Measurements from ENCODE around the gene CTPS1.

Gene CTPS1

DNA sequence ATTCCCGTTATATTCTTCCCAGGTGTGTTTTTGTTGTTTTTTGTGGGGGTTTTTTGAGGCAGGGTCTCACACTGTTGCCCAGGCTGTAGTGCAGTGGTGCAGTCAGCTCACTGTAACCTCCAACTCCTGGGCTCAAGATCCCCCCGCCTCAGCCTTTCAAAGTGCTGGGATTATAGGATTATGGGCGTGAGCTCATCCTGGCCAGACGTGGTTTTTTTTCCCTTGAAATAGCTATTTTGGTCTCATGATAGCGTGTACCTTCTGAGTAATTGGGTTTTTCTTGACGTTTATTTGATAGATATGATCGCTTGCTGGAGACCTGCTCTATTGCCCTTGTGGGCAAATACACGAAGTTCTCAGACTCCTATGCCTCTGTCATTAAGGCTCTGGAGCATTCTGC, 17.6 kb downstream of the CTPS1 start:
- DNase-seq (ENCODE audit: low read depth in 3 of 3) = no peak

DNA sequence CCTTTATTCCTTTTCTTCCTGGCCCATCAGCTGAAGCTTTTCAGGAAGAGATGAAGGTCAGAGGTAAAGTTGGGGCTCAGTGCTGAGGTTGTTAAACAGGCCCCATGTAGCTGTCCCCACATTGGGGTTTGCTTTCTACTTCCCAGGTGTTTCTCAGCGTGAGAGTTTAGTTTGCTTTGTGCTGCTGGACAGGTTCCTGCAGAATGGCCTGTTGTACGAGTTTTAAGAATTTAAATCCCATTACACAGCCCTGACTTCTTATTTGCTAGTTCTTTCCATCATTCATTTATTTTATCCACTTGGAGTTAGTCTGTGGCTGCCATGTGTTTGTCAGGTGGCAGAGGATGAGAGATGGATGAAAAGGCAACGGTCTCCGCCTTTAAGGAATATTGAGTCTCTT, 19.2 kb downstream of the CTPS1 start:
- DNase-seq (ENCODE audit: low read depth in 3 of 3) = no peak

GRCh38 chr1:41003127-41003639, 23.7 kb downstream of the CTPS1 start:
- DNase-seq (ENCODE audit: low read depth in 3 of 3) = no peak

- DNase-seq (ENCODE audit: low read depth in 3 of 3) = peak; percentile 75 to 89 (median 84)
Measured at GRCh38 chr1:41003640-41004220, 24.2 kb downstream of the CTPS1 start.

- DNase-seq (ENCODE audit: low read depth in 3 of 3) = no peak
Measured at GRCh38 chr1:41005876-41006275, 26.4 kb downstream of the CTPS1 start.

DNA sequence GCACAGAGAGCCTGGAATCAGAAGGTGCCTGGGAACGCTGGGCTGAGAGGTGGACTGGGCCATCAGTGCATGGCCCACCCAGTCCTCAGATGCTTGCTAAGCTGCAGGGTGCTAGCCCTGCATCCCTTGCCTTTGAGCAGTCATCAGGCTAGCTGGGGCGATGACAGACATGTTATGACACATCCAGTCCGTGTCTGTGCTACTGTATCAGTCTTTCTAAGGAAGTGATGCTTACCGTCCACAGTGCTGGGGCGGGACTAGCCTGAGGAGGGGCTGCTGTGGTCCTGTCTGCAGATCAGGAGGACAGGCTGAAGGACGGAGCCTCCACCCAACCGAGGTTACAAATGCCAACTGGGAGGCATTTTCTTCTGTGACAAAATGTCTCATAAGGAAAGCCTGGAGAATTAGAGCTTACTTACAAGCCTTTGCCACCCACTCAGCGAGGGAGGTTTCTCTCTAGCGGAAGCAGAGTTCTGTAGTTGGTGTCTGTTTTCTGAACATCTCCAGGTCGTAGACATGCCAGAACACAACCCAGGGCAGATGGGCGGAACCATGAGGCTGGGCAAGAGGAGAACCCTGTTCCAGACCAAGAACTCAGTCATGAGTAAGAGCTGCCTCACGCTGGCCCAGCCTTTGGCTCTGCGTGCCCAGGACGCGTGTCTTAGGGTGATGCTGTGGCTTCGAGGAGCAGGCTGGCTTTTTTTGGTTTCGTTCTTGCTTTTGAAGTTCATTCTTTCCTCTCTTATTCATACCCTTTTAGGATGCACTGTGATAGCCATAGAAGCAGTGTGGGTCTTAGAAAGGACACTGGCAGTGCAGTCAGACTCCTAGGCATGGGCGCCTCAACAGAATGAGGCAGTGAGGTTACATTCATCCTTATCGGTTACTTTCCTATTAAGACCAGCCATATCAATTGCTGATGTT, 27.7 kb downstream of the CTPS1 start:
- no peak for DNase-seq (ENCODE audit: low read depth in 3 of 3)

GRCh38 chr1:41009466-41009865, 30.0 kb downstream of the CTPS1 start:
- DNase-seq (ENCODE audit: low read depth in 3 of 3) = no peak

- DNase-seq (ENCODE audit: low read depth in 3 of 3) = no peak
Measured at GRCh38 chr1:41010345-41010744, 30.8 kb downstream of the CTPS1 start.

DNA sequence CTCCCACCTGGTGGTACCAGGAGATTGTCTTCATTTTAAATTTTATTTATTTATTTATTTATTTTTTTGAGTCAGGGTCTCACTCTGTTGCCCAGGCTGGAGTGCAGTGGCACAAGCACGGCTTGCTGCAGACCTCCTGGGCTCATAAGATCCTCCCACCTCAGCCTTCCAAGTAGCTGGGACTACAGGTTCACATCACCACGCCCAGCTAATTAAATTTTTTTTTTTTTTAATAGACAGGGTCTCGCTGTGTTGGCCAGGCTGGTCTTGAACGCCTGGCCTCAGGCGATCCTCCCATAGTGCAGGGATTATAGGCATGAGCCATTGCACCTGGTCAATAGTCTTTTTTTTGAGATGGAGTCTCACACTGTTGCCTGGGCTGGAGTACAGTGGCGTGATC, 33.5 kb downstream of the CTPS1 start:
- no peak for DNase-seq (ENCODE audit: low read depth in 3 of 3)

DNA sequence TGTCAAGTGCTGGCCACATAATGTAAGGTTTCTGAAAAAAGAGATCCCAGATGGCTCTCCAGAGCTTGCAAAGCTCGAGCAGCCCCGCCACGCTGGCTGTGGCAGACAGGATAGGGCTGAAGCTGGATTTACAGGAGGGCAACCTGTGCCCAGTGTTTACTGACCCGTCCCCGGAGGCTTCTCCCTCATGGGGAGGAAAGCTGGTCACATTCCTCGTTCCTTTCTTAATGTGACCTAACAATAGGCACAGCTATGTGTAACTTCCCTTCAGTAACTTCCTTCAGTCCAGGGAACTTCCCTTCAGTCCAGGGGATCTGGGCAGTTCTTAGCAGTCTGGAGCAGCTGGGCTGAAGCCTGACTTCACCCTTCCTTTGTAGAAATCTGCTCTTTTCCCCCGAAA, 34.3 kb downstream of the CTPS1 start:
- DNase-seq (ENCODE audit: low read depth in 3 of 3) = no peak

- DNase-seq (ENCODE audit: low read depth in 3 of 3) = no peak
Measured at GRCh38 chr1:41014871-41015270, 35.4 kb downstream of the CTPS1 start.

GRCh38 chr1:41015281-41015896, 35.9 kb downstream of the CTPS1 start:
- DNase-seq (ENCODE audit: low read depth in 3 of 3) = no peak

DNA sequence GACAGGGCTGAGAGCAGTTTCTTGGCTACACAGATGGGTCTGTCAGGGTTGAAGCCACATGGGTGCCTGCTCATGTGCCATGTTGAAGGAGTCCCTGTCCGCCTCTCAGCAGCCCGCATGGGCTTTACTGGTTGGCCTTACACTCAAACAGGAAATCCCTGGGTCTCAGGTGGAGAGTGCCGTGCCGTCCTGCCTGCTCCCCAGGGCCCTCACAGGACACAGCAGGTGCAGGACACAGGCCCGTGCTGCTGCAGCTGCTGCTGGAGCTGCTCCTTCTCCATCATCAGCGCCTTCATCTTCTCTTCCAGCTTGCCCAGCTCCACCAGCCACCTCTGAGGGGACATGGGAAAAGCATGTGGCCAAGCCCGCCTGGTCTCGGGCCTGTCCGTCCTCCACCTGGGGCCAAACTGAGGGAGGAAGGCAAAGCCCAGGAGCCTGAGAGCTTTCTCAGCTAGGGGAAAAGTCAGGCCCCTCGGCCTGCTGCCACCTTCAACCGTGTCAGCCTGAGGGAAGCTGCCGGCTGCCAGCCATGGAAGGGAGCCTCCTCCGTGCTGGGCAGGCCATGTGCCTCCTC, 36.5 kb downstream of the CTPS1 start:
- DNase-seq (ENCODE audit: low read depth in 3 of 3) = no peak

- no peak for DNase-seq (ENCODE audit: low read depth in 3 of 3)
Measured at GRCh38 chr1:41017141-41018017, 37.9 kb downstream of the CTPS1 start.

GRCh38 chr1:41018018-41018410, 38.5 kb downstream of the CTPS1 start:
- no peak for DNase-seq (ENCODE audit: low read depth in 3 of 3)

GRCh38 chr1:41019353-41019745, 39.9 kb downstream of the CTPS1 start:
- DNase-seq (ENCODE audit: low read depth in 3 of 3) = no peak

GRCh38 chr1:41020109-41020576, 40.6 kb downstream of the CTPS1 start:
- no peak for DNase-seq (ENCODE audit: low read depth in 3 of 3)

GRCh38 chr1:41020654-41021053, 41.2 kb downstream of the CTPS1 start:
- DNase-seq (ENCODE audit: low read depth in 3 of 3) = no peak

- no peak for DNase-seq (ENCODE audit: low read depth in 3 of 3)
Measured at GRCh38 chr1:41021526-41022308, 42.2 kb downstream of the CTPS1 start, which contains the start of gene SLFNL1. Gene SLFNL1 (minus strand): TSS chr1:41021725. CDS start chr1:41020660, 1,065 bp downstream.

DNA sequence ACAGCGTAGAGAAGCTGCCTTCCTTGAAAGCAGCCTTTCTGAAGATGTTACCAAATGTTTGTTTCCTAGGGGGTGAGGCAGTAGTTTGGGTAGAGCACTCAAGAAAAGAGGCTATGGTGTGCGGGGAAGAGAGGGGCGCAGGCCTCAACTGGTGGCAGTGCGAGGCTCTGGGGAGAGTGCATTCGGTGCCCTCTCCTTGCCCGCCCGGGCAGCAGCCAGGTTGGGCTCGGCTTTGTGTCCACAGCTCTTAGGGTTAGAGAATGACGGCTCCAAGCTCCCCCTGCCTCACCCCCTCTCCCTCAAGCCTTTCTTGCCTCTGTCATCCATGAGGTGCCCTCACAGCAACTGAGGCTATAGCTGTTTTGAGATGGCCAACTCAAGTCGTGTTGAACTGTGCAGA, 42.9 kb downstream of the CTPS1 start:
- no peak for DNase-seq (ENCODE audit: low read depth in 3 of 3)

Data from stimulated activated CD4-positive, alpha-beta T cell treated with anti-CD3 and anti-CD28 coated beads, TNF-alpha, amount 100 ng/mL, for 48 hours (primary cell).